ENCODE measurements around the gene NTM. TPM values are rescaled to one million over a fixed set of nuclear protein-coding genes. Genes with fewer than 3 reads are reported as not detected.

NTM gene
- total RNA-seq, 1 experiment from 2014 or later = not detected

GRCh38 chr11:131696690-131697089, 326.3 kb downstream of the NTM start:
- no peaks in the 10 kb centered on the region for H3K36me3 ChIP-seq (ENCODE audit: control insufficient read depth in 1 of 2, insufficient read depth in 2 of 2, low read length in 2 of 2)
- POLR2A ChIA-PET = no interaction called here
- H3K4me1 ChIP-seq (ENCODE audit: control insufficient read depth in 1 of 2, insufficient read depth in 2 of 2, low read length in 2 of 2) = no peaks in the 10 kb centered on the region
- ATAC-seq (no peak), DNase-seq (ENCODE audit: low read depth, low spot score) (no peak)
- H4K20me1 ChIP-seq (ENCODE audit: insufficient read depth) = no peaks in the 10 kb centered on the region
- CTCF ChIA-PET = no interaction called here
- BruUV-seq (replicated peaks) = no TSS peak
- H3K9me2 ChIP-seq (ENCODE audit: insufficient read depth) = no peaks in the 10 kb centered on the region
- intact Hi-C loops (cut with micrococcal nuclease) = no loop called here
- no peak overlapping the region for H3K4me2 ChIP-seq (ENCODE audit: low read length)
- peaks cover 0 to 3% of the 10 kb centered on the region in 2 experiments; a peak in 2 of 4 replicates for H3K9me3 ChIP-seq (ENCODE audit: control insufficient read depth in 1 of 2, insufficient read depth in 1 of 2, low read depth in 1 of 2, low read length in 2 of 2)
- no peak overlapping the region for H3K9ac ChIP-seq (ENCODE audit: low read length)
- no peak overlapping the region for H3K27ac ChIP-seq (ENCODE audit: low read depth, low read length)
- no peaks in the 10 kb centered on the region for H3K27me3 ChIP-seq (ENCODE audit: insufficient read depth, low read length)
- RAD21 ChIA-PET (ENCODE audit: low non-redundant PET in 1 of 2, low total read pairs in 2 of 2, uncharacterized antibody in 2 of 2, unreplicated experiment in 2 of 2) = no interaction called here
- H2AFZ ChIP-seq (ENCODE audit: low read depth, low read length, poor library complexity, severe bottlenecking) = no peak overlapping the region
- no peaks in the 10 kb centered on the region for H3K79me2 ChIP-seq (ENCODE audit: insufficient read depth, low read length)
- TF ChIP-seq SRF (IDR thresholded peaks at IDR 0.05; ENCODE audit: low read depth) (no peak), ZNF274 (IDR thresholded peaks at IDR 0.05; ENCODE audit: low read depth, low read length) (no peak), FOSL1 (IDR thresholded peaks at IDR 0.05; ENCODE audit: low read depth) (no peak), SIN3A (IDR thresholded peaks at IDR 0.05; ENCODE audit: low read depth) (no peak), ZBTB33 (IDR thresholded peaks at IDR 0.05; ENCODE audit: extremely low read depth, insufficient replicate concordance, low read length) (no peak), EZH2phosphoT487 (IDR thresholded peaks at IDR 0.05; ENCODE audit: borderline replicate concordance) (no peak), SP1 (IDR thresholded peaks at IDR 0.05; ENCODE audit: low read depth) (no peak), MAX (IDR thresholded peaks at IDR 0.05) (no peak), ZFX (IDR thresholded peaks at IDR 0.05) (no peak), YY1 (IDR thresholded peaks at IDR 0.05; ENCODE audit: extremely low read depth, insufficient replicate concordance, low read depth, low read length) (no peak), POLR2AphosphoS5 (IDR thresholded peaks at IDR 0.05; ENCODE audit: low read depth, low read length) (no peak), TCF7L2 (IDR thresholded peaks at IDR 0.05; ENCODE audit: borderline replicate concordance, extremely low read depth, insufficient read depth, insufficient read length) (no peak), EZH2 (IDR thresholded peaks at IDR 0.05) (no peak)
- no peak overlapping the region for H3K4me3 ChIP-seq (replicated peaks in 1 of 2; ENCODE audit: low read depth in 1 of 2, low read length in 2 of 2)

Data from HCT116 (cell line).